WTC11 (cell line): ENCODE measurements around the gene ZNHIT1.

Experiments used
- ARID4B ChIP-seq: sonication (generic); formaldehyde crosslinking; IDR thresholded peaks from 2 replicates; pipeline ENCODE4 v1.8.0; 2023; ENCODE audit warnings: missing genetic modification reagents, mild to moderate bottlenecking, borderline replicate concordance
- CTCF ChIP-seq: fragments of 200-600 bp; IDR thresholded peaks from 2 replicates; pipeline ENCODE4 v1.8.0; 2022; ENCODE audit warnings: antibody characterized with exemption
- EMX1 ChIP-seq: fragments of 250-450 bp; sonication (Bioruptor Pico); IDR thresholded peaks from 2 replicates; pipeline ENCODE4 v1.8.0; 2021; ENCODE audit warnings: mild to moderate bottlenecking
- NFYB ChIP-seq: sonication (generic); formaldehyde crosslinking; conservative IDR thresholded peaks from 2 replicates; pipeline ENCODE4 v1.8.0; 2022; ENCODE audit warnings: low read depth, missing genetic modification reagents
- PREB ChIP-seq: sonication (generic); formaldehyde crosslinking; IDR thresholded peaks from 2 replicates; pipeline ENCODE4 v1.8.1; 2022; ENCODE audit warnings: mild to moderate bottlenecking, missing genetic modification reagents, moderate library complexity, borderline replicate concordance
- SOX15 ChIP-seq: fragments of 250-450 bp; sonication (Bioruptor Pico); IDR thresholded peaks from 2 replicates; pipeline ENCODE4 v1.9.0; 2021; ENCODE audit warnings: mild to moderate bottlenecking
- USF2 ChIP-seq: sonication (generic); formaldehyde crosslinking; IDR thresholded peaks from 2 replicates; pipeline ENCODE4 v1.8.1; 2023; ENCODE audit warnings: mild to moderate bottlenecking, missing genetic modification reagents, moderate library complexity

GRCh38 chr7:101231644-101232043 lies 13.7 kb downstream of the ZNHIT1 start:
- TF ChIP-seq EMX1 (no peak), CTCF (no peak), ARID4B (no peak), USF2 (no peak), PREB (no peak), NFYB (no peak), SOX15 (CRISPR knock-in tag) (no peak)
